ENCODE measurements around the gene ILDR1.

The ILDR1 gene

DNA sequence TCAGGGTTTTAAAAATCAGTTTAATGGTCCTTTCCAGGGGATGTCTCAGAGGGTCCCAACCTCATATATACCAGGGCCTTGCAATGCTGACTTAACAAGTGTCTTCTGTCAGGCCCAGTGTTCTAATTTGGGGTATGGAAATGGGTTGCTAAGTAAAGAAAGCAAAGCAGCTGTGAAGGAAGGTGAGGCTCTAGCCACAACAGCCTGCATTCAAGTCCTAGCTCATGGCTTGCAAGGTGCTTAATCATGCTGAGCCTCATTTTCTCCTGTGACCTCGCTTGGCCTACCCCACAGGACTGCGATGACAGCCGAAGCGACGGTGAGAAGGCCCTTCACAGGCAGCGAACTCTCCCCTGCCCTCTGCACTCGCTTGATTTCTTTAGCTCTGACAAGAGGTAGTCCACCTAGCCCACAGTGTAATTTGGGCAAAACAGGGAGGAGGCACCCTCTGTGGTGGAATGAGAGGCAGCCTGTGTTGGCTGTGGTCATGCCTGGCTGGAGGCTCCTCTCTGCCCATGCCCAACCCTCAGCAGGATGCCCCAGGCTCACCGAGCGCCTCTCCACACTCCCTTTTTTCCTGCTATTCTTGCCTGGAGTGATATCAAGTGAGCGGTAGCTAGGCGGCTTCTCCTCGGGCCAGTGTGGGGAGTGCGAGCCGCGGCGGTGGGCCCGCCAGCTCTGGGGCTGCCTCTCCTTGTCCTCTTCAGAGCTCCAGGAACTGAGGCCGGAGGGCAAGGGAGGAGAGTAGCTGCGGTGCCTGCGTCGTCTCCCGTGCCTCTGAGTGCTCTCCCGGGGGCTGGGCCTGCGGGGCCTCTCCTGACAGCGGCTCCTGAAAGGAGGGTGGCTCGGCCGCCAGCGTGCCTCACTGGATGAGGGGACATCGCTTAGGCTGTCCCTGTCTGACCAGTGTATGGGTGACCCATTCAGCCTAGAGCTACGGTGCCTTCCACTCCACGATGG lies 29.2 kb downstream of the ILDR1 start:
- peak; percentile 36 for DNase-seq (ENCODE audit: low spot score)

DNA sequence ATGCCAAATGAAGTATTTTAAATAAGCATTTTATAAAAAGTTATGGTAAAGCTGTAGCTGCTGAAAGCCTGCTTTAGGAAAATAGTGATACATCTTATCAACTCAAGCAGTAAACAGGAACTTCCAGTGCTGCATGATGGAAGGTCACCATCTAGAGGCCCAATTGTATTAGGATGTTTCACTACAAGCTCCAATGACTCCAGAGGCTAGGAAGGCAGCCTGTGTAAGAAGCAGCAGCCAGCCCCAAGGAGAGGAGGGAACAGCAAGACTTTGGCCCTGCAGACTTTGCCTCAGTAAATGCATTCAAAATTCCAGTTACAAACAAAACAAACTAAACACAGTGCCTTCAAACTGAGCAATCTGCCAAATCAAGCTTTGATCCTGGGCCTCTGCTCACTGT lies 32.1 kb downstream of the ILDR1 start:
- no peak for DNase-seq (ENCODE audit: low spot score)

- no peak for DNase-seq (ENCODE audit: low spot score)
These were observed 33.9 kb downstream of the ILDR1 start for GRCh38 chr3:121988146-121988545.

- DNase-seq (ENCODE audit: low spot score) = no peak
These were observed 36.2 kb downstream of the ILDR1 start for GRCh38 chr3:121985846-121986245.

GRCh38 chr3:121981473-121981872 lies 40.6 kb downstream of the ILDR1 start:
- DNase-seq (ENCODE audit: low spot score) = no peak

- no peak for DNase-seq (ENCODE audit: low spot score)
These were observed 41.6 kb downstream of the ILDR1 start for GRCh38 chr3:121980450-121980796.

GRCh38 chr3:121979734-121980449 lies 42.2 kb downstream of the ILDR1 start:
- DNase-seq (ENCODE audit: low spot score) = no peak

DNA sequence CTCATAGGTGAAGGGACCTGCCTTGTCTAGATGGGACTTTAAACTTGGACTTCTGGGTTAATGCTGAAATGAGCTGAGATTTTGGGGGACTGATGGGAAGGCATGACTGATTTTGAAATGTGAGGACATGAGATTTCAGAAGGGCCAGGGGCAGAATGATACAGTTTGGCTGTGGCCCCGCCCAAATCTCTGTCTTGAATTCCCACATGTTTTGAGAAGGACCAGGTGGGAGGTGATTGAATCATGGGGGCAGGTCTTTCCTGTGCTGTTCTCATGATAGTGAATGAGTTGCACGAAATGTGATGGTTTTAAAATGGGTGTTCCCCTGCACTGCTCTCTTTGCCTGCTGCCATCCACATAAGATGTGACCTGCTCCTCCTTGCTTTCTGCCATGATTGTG lies 42.8 kb downstream of the ILDR1 start:
- DNase-seq (ENCODE audit: low spot score) = no peak

GRCh38 chr3:121976727-121977126 lies 45.3 kb downstream of the ILDR1 start:
- DNase-seq (ENCODE audit: low spot score) = no peak

DNA sequence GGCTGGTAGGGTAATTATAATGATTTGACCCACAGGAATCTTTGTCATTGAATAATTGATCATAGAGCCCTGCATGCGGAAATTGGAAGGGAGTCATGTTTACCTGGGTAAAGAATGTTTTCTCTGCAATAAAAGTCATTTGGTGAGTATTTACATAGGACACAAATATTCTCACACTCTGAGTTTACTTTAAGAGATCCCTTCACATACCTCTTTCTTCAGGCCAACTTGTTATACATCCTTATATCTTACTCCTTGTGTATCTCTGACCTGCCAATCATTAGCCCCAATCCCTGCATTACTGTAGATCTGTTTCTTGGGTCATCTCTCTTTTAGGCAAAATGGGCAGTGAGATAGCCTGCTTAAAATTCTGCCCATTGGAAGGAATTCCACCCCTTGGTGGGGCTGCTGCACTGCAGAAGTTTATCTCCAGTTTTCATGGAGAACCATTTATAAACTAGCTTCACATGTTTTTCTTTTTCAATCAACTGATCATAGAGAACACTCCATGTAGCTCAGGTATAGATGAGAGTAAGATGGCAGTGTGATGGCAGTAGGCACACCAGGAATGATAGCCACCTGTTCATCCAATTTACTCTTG lies 46.2 kb downstream of the ILDR1 start:
- no peak for DNase-seq (ENCODE audit: low spot score)

- peak; percentile 53 for DNase-seq (ENCODE audit: low spot score)
These were observed 47.4 kb downstream of the ILDR1 start for GRCh38 chr3:121974601-121975111.

DNA sequence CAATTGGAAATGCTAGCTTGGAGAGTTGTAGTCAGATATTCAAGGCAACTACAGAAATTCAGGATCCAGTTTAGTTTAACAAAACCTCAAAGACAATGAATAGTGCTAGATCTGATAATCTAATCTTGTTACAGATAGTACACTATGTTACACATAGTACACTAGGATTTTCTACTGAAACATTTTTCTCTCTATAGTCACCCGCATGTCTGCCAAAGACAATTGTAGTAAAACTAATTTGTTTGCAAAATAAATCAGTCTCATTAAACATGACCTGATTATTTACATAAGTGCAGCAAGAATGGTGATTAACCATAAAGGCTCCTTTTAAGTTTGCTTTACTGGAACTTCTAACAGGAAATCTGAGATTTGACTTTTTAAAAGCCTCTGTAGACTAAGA lies 52.0 kb downstream of the ILDR1 start:
- no peak for DNase-seq (ENCODE audit: low spot score)

DNA sequence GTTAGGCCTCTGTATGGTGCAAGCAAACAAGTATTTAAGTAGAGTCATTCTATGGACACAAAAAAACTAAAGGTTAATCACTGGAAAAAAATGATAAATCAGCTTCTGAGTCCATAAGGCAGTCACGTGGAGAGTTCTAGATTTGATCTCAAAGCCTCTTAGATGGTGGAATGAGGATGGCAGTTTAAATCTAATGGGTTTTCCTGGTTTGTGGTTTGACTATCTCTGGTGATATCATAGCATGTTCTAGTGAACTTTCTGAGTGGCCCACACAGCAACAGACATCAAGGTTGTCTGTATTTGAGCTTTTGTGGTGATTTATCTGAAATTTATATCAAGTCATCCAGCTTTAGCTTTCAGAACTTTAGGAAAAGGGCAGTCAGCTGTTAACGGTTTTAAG lies 52.4 kb downstream of the ILDR1 start:
- peak; percentile 13 for DNase-seq (ENCODE audit: low spot score)

DNA sequence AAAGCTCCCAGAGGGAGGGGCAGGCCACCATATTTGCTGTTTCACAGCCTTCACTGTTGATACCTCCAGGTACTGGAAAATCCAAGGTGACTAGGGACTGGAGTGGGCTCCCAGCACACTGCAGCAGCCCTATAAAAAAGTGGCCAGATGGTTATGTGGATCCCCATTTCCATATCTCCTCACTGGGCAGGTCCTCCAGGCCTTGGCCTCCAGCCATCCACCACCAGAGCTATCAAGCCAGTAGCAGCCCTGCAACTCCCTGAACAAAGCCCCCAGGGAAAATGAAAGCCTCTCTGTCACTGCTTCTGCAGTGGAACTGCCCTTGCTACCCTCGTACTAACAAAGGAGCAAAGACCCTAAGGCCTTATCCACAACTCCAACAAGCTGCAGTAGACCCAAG lies 58.4 kb downstream of the ILDR1 start:
- DNase-seq (ENCODE audit: low spot score) = no peak

DNA sequence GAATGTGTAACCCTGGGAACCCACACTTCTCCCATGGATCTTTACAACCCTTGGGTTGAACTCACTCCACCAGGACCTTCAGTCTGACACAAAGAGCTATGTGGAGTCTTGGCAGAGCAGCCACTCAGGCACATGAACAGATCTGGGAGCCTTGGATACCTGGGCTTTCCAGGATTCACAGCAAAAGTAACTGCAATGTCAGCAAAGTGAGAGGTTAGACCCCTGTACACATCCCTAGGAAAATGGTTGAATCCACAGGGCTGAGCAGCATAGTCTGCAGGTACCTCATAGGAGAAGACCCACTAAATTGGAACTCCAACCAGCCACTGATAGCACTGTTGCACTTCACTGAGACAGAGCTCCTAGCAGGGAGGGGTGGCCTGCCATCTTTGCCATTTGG lies 59.6 kb downstream of the ILDR1 start:
- DNase-seq (ENCODE audit: low spot score) = no peak

- no peak for DNase-seq (ENCODE audit: low spot score)
These were observed 60.8 kb downstream of the ILDR1 start for GRCh38 chr3:121961283-121961682.

- no peak for DNase-seq (ENCODE audit: low spot score)
These were observed 63.2 kb downstream of the ILDR1 start for GRCh38 chr3:121958801-121959200.

DNA sequence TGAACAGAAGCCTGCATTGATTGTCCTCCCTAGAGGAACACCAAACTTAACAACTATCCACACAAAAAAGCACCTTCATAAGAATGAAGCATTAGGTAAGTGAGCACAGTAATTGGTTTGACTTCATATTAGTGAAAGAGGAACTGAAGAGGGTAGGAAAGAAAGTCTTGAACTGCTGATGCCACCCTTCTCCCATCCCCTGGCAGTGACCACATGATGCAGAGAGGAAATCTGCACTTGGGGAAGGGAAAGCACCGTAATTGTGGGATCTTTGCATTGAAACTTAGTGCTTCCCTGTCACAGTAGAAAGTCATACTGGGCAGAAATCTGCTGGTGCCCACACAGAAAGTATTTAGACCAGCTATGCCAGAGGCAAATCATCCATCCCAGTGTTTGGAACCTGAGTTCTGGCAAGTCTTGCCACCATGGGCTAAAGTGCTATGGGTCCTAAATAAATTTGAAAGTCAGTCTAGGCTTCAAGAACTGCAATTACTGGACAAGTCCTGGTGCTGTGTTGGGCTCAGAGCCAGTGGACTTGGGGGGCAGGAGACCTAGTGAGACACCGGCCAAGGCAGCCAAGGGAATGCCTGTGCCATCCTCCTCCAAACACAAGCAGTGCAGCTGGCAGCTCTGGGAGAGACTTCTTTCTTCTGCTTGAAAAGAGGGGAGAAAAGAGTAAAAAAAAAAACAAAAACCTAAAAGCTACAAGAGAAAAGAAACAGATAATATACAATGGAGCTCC lies 64.2 kb downstream of the ILDR1 start:
- no peak for DNase-seq (ENCODE audit: low spot score)

GRCh38 chr3:121956363-121956762 lies 65.7 kb downstream of the ILDR1 start:
- DNase-seq (ENCODE audit: low spot score) = no peak

- peak; percentile 12 for DNase-seq (ENCODE audit: low spot score)
These were observed 70.6 kb downstream of the ILDR1 start for GRCh38 chr3:121951291-121951919.

DNA sequence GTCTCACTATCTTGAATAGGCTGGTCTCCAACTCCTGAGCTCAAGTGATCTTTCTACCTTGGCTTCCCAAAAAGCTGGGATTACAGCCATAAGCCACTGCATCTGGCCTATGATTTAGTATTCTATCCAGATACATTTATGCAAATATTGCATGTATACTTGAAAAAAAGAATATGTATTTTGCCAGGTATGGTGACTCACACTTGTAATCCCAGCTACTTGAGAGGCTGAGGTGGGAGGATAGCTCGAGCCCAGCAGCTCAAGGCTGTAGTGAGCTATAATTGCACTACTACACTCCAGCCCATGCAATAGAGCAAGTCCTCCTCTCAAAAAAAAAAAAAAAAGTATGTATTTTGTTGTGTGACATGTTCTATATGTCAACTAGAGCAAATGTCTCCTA lies 73.4 kb downstream of the ILDR1 start:
- DNase-seq (ENCODE audit: low spot score) = no peak

DNA sequence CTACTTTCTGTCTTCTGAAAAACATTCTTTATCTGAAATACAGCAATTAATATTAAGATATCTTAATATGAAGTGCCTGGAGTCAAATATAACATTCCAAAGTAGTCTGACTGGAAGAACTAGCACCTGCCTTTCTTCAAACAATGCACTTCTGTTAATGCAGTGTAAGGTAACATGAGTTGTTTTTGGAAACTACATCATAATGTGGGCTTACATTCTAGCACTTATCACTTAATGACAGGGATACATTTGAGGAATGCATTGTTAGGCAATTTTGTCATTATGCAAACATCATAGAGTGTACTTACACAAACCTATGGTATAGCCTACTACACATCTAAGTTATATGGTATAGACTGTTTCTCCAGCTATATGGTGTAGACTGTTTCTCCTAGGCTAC lies 78.6 kb downstream of the ILDR1 start:
- DNase-seq (ENCODE audit: low spot score) = no peak

Data from kidney tubule cell (primary cell).